ENCODE results near the gene FGFR2. TPM values are rescaled to one million over a fixed set of nuclear protein-coding genes. Genes with fewer than 3 reads are reported as not detected.
A peak's percentile ranks its signal among the peaks of the same experiment; 100 is the strongest.

FGFR2 gene
- total RNA-seq, 1 experiment from 2014 or later: 286 TPM

- Mint-ChIP-seq H3K27ac (ENCODE audit: unreplicated experiment) (peak overlapping the region; percentile 77), H3K9me3 (ENCODE audit: unreplicated experiment) (no peaks in the 10 kb centered on the region), H3K36me3 (ENCODE audit: insufficient read depth, unreplicated experiment) (peaks cover 100% of the 10 kb centered on the region), H3K4me1 (ENCODE audit: low read depth, unreplicated experiment) (peaks cover 28% of the 10 kb centered on the region), H3K27me3 (ENCODE audit: insufficient read depth, unreplicated experiment) (no peaks in the 10 kb centered on the region), H3K4me3 (ENCODE audit: unreplicated experiment) (no peak overlapping the region)
- peaks cover 6% of the 10 kb centered on the region for H3K36me3 ChIP-seq (ENCODE audit: control insufficient read depth, insufficient read depth, low read length)
- no peaks in the 10 kb centered on the region for H3K27me3 ChIP-seq (replicated peaks; ENCODE audit: control insufficient read depth, insufficient read depth, low read length)
- H3K9me3 ChIP-seq: no peaks in the 10 kb centered on the region
- no peak for DNase-seq
- intact Hi-C loops (cut with micrococcal nuclease; ENCODE audit: unreplicated experiment): no loop called here
- H3K4me1 ChIP-seq: peaks cover 14% of the 10 kb centered on the region
- BruUV-seq (replicated peaks): no TSS peak
- TF ChIP-seq CTCF (IDR thresholded peaks at IDR 0.05; ENCODE audit: insufficient read depth in 1 of 2, low read depth in 1 of 2, low read length in 1 of 2, severe bottlenecking in 1 of 2, unreplicated experiment in 1 of 2): no peak
- CTCF ChIA-PET: no interaction called here
- no peak overlapping the region for H3K4me3 ChIP-seq (ENCODE audit: low read depth, low read length)
- POLR2A ChIA-PET: no interaction called here
Measured at GRCh38 chr10:121494296-121494695, 103.9 kb downstream of the FGFR2 start.

GRCh38 chr10:121493521-121493920 is 104.7 kb downstream of the FGFR2 start:
- peak overlapping the region; percentile 77 for H3K27ac Mint-ChIP-seq (ENCODE audit: unreplicated experiment)
- no peak overlapping the region for H3K4me3 ChIP-seq (ENCODE audit: low read depth, low read length)
- H3K27me3 Mint-ChIP-seq (ENCODE audit: insufficient read depth, unreplicated experiment): no peaks in the 10 kb centered on the region
- POLR2A ChIA-PET: no interaction called here
- H3K4me1 Mint-ChIP-seq (ENCODE audit: low read depth, unreplicated experiment): peaks cover 28% of the 10 kb centered on the region
- peaks cover 7% of the 10 kb centered on the region; the same call in 1 of the 2 replicates for H3K4me1 ChIP-seq
- intact Hi-C loops (cut with micrococcal nuclease; ENCODE audit: unreplicated experiment): no loop called here
- DNase-seq: no peak
- CTCF ChIA-PET: no interaction called here
- no peaks in the 10 kb centered on the region for H3K27me3 ChIP-seq (replicated peaks; ENCODE audit: control insufficient read depth, insufficient read depth, low read length)
- no peaks in the 10 kb centered on the region for H3K9me3 Mint-ChIP-seq (ENCODE audit: unreplicated experiment)
- no TSS peak for BruUV-seq (replicated peaks)
- no peak for TF ChIP-seq CTCF (IDR thresholded peaks at IDR 0.05; ENCODE audit: insufficient read depth in 1 of 2, low read depth in 1 of 2, low read length in 1 of 2, severe bottlenecking in 1 of 2, unreplicated experiment in 1 of 2)
- H3K4me3 Mint-ChIP-seq (ENCODE audit: unreplicated experiment): peak overlapping the region; percentile 8
- peaks cover 4% of the 10 kb centered on the region for H3K36me3 ChIP-seq (ENCODE audit: control insufficient read depth, insufficient read depth, low read length)
- peaks cover 100% of the 10 kb centered on the region for H3K36me3 Mint-ChIP-seq (ENCODE audit: insufficient read depth, unreplicated experiment)
- H3K9me3 ChIP-seq: no peaks in the 10 kb centered on the region

GRCh38 chr10:121490871-121491519 is 107.2 kb downstream of the FGFR2 start:
- peaks cover 100% of the 10 kb centered on the region for H3K36me3 Mint-ChIP-seq (ENCODE audit: insufficient read depth, unreplicated experiment)
- no peak overlapping the region for H3K27ac Mint-ChIP-seq (ENCODE audit: unreplicated experiment)
- no peak overlapping the region for H3K4me3 Mint-ChIP-seq (ENCODE audit: unreplicated experiment)
- intact Hi-C loops (cut with micrococcal nuclease; ENCODE audit: unreplicated experiment): no loop called here
- H3K9me3 Mint-ChIP-seq (ENCODE audit: unreplicated experiment): no peaks in the 10 kb centered on the region
- Histone ChIP-seq H3K27me3 (replicated peaks; ENCODE audit: control insufficient read depth, insufficient read depth, low read length) (no peaks in the 10 kb centered on the region), H3K4me1 (no peaks in the 10 kb centered on the region; the same call in 1 of the 2 replicates), H3K36me3 (ENCODE audit: control insufficient read depth, insufficient read depth, low read length) (peaks cover 2% of the 10 kb centered on the region; the same call in 1 of the 2 replicates), H3K9me3 (no peaks in the 10 kb centered on the region), H3K4me3 (ENCODE audit: low read depth, low read length) (no peak overlapping the region)
- DNase-seq: no peak
- no peaks in the 10 kb centered on the region for H3K27me3 Mint-ChIP-seq (ENCODE audit: insufficient read depth, unreplicated experiment)
- ChIA-PET CTCF (no interaction called here), POLR2A (no interaction called here)
- H3K4me1 Mint-ChIP-seq (ENCODE audit: low read depth, unreplicated experiment): peaks cover 22% of the 10 kb centered on the region
- TF ChIP-seq CTCF (IDR thresholded peaks at IDR 0.05; ENCODE audit: insufficient read depth in 1 of 2, low read depth in 1 of 2, low read length in 1 of 2, severe bottlenecking in 1 of 2, unreplicated experiment in 1 of 2): no peak
- BruUV-seq (replicated peaks): no TSS peak
